Activated CD4-positive, CD25-positive, alpha-beta regulatory T cell treated with anti-CD3 and anti-CD28 coated beads, Interleukin-2, amount 50 U/mL, for 24 hours (primary cell): ENCODE measurements around the gene SERPINA4.

Experiments
- ATAC-seq, 2 donors: fragments of 150-1000 bp; cut with Tn5 transposase; one replicate each; pipeline ENCODE4 v1.10.0; 2021; ENCODE audit warnings: mild to moderate bottlenecking in 1 of 2, moderate library complexity in 1 of 2

SERPINA4 gene

DNA sequence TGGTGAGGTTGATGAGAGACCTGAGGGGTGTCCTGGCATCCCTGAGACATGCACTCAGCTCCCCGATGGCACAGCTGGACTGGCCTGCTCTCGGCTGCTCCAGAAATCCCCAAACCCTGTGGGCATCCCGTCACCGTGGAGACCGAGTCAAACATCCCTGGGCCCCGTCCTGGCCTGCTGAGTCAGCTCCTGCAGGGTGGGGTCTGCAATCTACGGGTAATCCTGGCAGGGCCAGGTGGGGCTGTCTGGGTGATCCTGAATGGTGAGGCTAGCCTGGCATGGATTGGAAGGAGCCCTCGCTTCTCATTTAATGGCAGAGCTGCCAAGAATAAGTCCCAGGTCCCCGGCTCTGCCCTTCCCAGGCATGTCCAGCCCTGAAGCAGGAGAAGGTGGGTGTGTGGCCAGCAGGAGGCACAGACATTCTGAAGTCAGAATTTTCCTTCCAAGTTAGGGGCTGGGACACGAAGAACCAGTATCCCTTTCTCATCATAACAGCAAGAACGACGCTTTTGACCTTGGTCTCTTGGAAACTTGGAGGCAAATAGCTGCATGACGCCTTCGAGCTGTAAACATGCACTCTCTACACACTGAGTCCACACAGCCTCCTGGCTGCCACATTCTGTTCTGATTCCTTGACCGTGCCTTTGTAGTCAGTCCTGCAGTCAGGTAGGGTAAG is 17.7 kb upstream of the SERPINA4 start:
- no peak for ATAC-seq

DNA sequence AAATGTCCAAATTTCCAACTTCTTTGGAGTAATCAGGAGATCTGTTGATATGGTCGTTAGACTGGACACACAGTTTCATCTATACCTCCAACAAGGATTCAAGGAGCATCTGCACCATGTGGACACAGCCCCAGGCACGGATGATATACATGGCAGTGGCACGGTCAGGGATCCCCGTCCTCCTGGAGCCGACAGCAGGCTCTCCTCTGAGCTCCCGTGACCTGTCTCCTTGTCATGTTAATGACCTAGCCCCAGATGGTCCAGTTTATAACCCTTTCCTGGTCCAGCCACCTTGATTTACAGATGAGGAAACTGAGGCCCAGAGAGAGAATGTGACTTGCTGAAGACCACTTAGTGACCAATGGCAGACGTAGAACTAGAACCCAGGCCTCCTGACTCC is 16.5 kb upstream of the SERPINA4 start:
- no peak for ATAC-seq

DNA sequence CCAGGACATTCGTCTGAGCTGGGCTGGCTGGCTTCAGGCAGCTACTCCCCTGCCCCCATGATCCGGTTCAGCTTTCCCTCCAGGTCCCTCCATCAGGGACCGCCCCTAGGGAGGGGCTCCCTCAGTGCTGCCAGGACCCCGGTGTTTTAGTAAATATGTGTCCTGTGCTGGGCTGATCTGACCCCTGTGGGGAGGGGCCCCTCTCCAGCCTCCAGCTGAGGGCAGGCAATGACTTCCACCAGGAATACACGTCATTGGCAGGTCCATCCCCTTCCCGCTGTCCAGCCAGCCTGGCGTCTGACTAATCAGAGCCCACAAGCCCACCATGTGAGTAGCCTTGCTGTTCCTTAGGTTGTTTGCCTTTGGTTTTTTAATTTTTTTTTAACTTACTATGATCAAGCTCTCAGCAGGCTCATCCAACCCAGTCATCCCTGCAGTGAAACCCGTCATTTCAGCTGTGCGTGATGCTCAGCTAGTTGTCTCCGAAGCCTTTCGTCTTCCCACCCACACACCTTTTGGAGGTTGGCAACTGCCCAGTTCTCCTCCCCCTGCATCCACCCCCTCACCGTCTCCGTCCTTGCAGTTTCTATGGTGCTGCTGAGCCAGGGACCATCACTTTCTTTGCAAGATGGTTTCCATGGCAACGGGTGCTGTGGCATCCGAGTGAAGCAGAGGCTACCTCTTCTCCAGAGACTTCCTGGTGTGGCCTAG is 16.0 kb upstream of the SERPINA4 start:
- ATAC-seq: no peak

DNA sequence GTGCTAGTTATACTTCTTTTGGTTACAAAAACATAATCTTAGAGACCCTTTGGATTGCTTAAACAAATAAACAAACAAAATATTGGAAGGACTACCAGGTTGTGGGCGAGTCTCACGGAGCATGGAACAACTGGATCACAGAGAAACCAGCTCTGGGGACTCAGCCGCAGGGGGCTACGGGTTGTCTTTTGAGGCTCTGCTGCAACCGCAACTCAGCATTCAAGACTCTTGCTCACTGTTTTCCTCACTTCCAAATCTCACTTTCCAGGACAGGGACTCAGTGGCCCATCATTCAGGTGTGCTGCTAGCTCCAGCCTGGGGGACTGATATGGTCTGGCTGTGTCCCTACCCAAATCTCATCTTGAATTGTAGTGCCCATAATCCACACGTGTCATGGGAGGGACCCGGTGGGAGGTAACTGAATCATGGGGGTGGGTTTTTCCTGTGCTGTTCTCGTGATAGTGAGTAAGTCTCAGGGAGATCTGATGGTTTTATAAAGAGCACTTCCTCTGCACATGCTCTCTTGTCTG is 14.0 kb upstream of the SERPINA4 start:
- no peak for ATAC-seq

DNA sequence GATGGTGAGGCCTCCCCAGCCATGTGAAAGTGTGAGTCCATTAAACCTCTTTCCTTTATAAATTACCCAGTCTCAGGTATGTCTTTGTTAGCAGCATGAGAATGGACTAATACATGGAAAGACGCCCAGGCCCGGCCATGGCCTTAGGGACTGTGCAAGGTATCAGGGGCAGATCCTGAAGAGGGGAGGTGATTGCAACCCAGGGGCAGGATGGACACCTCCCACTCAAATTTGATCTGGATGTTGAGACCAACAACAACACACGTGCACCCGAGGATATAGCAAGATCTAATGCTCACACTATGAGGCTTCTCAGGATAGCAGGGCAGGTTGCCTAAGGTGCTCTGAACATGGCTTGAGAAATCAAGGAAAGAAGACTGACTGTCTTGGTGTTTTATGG is 13.5 kb upstream of the SERPINA4 start:
- no peak for ATAC-seq

DNA sequence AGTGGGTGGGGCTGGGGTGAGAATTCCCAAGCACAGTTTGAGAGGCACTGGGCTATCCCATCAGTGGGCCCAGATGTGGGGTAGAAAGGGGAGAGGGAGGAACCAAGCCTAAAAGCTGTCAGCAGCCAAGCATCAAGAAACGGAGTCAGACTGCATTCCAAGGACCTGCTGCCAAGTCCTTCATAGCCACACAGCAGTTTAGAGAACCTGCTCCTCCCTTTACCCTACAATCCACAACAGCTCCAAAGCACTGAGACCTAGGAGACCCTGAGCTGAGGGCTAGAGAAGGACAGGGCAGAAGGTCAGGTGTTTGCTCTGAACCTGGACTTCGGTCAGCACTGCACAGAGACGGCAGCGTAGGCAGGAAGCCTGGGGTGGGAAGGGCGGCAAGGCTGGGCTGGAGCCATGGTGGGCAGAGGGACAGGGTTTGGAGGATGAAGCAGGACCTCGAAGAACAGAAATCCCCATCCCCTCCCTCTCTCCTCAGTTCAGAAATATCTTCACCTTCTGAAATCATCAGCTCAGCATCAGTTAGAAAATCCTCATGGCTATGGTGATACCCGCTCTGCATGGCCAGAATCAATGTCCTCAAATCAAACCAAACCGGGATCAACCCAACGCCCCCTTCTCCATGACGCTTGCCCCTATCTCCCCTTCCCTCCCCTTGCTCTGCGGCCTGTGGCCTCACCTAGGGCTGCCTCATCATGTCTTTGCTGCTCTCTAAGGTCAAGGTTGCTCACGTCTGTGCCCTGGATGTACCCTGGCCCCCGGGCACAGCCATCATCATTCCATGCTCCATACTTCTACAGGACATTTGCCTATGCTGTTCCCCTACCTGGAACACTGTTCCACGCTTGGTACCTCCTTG is 12.9 kb upstream of the SERPINA4 start:
- no peak for ATAC-seq

DNA sequence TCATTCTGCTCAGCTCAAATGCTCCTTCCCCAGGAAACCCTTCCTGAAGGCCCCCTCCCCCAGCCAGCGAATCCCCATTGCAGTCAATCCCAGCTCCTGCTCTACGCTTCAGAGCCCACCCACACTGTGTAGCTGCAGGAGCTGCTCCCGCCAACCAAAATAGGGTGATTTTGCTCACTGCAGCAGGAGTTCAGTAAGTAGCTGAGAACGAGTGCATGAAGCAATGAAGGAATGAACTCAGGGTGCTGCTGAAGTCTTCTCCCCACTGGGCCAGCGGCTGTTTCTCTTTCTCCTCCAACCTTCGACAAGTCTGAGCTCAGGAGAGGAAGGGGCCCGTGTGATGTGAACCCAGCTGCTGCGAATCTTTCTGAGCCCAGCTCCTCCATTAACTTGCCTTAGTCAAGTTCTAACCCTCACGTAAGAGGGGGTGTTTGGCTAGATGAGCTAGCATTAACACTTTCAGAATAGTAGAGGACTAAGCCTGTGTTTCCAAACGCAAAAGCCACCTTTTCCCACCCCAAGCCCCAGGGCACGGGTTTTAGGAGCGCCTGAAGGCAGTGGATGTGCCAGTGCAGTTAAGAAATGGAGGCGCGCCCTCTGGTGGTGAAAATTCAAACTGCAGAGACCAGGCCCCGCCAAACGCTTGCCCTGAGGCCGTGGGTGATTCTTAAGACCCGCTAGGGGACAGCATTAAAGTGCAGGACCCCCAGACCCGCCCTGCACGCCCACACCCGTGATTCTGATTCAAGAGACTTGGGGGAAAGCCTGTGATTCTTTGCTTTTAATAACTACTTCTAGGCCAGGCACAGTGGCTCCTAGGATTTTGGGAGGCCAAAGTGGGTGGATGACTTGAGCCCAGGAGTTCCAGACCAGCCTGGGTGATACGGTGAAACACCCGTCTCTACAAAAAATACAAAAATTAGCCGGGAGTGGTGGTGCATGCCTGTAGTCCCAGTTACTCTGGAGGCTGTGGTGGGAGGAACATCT is 11.9 kb upstream of the SERPINA4 start:
- no peak for ATAC-seq

DNA sequence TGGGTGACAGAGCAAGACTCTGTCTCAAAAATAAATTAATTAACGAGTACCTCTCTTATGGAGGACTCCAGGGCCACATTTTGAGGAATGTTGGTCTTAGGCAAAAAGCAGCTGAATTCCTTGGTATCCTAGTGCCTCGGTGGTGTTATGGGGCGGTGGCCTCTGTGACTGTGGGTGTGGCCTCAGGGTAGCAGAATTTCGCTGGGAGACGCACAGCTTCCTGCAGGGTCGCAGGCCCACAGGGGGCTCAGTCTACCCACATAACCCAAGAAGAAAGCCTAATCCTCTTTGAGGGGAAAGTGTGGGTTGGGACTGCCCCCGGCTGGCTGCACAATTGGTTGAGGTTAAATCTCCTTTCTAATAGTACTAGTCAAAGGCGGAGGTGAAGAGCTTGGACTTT is 11.2 kb upstream of the SERPINA4 start:
- ATAC-seq: no peak

DNA sequence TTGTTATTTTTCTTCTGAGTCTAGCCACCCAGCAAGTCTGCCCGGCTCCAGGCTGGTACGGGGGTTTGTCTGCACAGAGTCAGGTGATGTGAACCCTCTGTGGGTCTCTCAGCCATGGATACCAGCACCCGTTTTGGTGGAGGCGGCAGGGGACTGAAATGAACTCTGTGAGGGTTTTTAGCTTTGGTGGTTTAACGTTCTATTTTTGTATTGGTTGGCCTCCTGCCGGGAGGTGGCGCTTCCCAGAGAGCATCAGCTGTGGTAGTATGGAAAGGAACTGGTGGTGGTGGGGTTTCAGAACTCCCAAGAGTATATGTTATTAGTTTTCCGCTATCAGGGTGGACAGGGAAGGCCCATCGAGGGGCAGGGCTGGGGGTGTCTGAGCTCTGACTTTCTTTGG is 5.3 kb upstream of the SERPINA4 start:
- no peak for ATAC-seq

DNA sequence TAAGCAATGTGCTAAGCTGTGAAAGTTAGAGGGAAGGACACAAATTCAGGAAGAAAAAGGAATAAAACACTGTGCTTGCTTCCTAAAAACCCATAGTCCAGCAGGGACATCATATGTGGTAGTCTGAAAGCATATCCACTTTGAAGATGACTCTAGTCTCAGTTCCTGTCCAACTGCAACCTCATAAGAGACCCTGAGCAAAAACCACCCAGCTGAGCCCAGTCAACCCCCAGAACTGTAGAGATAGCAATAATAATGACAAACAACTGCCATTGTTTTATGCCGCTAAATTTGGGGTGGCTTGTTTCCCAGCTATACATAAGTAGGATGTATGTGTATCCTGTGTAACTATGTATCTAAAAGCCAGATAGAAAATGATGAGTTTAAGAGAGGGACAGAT is 3.9 kb upstream of the SERPINA4 start:
- ATAC-seq: no peak

DNA sequence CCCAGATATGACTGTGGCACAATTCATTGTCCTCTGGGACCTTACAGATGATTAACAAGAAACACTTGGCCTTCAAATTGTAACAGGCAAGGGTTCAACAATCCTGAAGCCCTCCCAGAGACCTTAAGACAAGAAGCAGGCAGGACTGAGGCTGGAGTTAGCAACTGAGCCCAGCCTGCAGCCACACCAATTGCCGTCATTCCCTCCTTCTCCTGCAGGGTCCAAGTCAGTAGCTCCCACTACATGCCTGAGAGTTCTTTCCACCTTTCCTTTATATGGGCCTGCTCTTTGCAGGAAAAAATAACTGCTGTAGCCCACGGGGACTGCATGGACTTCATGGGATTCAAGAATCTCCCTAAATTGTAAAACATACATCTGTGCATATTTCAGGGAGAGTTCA is 2.4 kb upstream of the SERPINA4 start:
- no peak for ATAC-seq

DNA sequence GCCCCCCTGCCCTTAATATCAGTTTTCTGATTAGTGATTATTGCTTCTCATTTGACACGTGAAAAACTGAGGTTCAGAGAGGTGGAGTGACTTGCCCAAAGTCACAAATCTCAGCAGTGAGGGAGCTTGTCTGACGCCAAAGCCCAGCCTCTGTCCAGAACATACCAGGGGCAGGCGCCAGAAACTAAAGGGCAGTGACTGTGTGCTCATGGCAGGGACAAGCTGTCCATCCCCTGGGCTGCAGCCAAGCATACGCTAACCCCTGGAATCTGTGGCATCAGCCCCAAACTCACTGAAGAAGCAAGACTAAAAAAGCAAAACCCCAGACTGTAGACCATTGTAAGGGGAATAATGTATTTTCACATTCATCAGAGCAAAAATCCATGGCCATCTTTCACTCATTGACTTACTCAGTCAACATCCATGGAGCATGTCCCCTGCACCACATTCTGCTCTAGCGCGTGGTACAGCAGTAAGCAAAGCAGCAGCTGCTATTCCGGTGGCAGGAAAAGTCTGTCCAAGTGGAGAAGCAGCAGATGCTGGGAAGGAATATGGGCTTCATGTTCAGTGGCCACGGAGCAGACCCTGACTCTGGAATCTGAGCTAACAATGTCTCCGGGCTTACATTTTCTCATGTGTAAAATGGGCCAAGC is 1.5 kb upstream of the SERPINA4 start:
- ATAC-seq: no peak

DNA sequence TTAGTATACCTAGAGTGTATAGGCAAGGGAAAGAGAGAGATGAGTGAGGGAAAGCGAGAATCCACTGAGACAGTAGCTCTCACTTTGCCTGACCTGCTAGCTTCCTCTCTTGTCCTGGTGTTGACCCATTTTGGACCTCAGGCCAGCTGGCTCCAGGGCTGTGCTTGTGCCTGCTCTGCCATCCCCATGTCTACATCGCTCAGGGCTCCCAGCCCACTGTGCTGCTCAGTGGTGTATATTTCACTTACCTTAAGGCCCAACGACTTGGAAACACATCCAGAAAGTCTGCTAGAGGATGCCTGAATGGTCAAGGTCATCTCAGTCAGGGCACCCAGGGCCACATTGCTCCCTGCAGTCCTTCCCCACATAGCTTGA is 964 bp upstream of the SERPINA4 start:
- ATAC-seq: no peak

DNA sequence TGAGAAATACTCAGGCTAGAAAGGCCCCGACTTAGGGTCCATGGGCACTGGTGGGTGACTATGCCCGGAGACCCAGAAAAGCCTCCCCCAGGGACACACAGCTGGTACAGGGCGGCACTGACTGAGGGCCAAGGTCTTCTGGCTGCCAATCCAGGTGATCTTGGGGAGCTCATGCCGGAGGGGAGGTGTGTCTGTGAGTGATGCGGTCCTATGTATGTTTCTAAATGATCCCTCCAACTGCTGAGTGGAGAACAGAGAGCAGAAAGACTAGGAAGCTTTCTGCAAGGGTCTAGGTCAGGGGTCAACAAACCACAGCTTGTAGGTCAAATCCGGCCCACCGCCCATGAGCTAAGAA is 391 bp downstream of the SERPINA4 start:
- no peak for ATAC-seq

DNA sequence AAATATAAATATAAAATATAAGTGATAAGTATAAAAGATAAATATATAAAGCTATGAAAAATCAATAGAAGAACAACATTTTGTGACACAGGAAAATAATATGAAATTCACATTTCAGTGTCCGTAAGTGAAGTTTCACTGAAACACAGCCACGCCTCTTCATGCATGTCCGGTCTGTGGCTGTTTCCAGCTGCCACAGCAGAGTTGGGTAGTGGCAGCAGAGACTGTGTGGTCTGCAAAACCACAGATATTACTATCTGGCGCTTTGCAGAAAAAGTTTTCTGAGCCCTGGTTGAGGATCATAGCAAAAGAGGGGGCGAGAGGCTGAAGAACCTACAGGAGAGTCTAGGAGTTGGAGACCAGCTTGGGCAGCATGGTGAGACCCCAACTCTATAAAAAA is 780 bp downstream of the SERPINA4 start:
- ATAC-seq: no peak

DNA sequence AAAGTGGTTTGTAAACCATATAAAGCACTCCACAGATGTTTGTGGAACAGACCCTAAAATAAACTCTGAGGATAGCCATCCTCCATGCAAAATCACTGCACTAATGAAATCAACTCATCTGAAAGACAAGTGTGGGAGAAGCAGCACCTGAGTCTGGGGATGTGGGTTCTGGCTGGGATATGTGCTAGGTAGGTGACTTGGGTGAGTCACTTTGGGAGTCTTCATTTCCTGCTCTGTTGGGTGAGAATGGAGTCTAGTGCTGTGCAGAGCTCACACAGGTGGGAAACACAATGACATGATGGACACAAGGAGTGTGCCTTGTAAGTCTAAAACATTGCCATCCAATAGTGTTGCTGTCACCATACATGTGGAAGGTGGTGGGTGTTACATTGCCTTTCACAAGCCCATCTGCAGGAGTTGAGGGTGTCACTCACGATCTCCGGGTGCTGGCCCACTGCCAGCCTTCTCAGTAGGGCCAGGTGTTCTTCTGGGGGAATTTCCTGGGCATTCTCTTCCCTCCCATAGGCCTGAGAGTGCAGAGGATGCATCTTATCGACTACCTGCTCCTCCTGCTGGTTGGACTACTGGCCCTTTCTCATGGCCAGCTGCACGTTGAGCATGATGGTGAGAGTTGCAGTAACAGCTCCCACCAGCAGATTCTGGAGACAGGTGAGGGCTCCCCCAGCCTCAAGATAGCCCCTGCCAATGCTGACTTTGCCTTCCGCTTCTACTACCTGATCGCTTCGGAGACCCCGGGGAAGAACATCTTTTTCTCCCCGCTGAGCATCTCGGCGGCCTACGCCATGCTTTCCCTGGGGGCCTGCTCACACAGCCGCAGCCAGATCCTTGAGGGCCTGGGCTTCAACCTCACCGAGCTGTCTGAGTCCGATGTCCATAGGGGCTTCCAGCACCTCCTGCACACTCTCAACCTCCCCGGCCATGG is 2.0 kb downstream of the SERPINA4 start:
- no peak for ATAC-seq

DNA sequence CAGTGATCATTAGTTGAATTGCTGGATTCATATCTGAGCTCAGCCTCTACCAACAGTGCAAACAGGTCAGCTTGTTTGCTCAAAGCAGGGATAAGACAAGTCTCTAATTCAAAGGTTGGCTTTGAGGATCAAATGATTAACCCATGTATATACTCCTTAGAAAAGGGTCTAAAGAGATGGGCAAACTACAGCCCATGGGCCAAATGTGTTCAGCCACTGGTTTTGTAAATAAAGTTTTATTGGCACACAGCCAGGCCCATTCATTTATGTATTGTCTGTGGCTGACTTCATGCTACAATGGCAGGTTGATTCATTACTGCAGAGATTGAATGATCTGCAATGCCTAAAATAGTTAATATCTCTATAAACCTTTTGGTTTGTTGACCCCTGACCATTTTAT is 3.1 kb downstream of the SERPINA4 start:
- no peak for ATAC-seq

DNA sequence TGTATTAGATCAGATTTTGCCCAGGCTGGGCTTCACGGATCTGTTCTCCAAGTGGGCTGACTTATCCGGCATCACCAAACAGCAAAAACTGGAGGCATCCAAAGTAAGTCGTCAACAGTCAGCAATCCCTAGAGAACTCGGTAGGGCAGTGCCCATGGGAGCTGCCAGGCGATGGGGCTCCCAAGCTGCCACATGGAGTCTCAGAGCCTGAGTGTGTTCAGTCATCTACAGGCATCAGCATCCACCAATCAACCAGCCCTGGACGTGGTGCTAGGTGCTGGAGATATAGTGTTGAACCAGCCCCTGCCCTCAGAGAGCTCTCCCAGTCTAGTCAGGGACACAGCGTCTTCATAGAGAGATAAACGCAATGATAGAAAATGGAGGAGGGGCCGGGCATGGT is 6.9 kb downstream of the SERPINA4 start:
- no peak for ATAC-seq

DNA sequence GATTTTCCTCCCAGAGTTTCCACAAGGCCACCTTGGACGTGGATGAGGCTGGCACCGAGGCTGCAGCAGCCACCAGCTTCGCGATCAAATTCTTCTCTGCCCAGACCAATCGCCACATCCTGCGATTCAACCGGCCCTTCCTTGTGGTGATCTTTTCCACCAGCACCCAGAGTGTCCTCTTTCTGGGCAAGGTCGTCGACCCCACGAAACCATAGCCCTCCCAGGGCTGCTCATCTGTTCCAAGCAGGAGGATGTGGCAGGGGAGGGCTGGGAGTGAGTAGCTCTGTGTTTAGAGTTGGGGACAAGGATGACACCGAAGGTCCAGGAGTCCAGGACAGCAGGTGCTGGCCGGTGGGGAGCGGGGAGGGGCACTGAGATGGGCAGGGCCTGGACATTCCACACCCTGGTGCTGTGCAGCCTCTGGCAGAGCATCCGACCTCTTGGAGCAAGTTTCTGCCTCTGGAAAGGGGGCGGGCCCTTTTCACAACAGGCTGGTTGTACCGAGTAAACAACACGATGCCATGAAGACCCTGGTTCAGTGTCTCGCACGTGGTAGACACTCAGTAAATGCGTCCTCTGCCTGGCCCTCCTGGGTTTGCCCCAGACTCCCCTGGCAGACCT is 8.2 kb downstream of the SERPINA4 start:
- no peak for ATAC-seq

DNA sequence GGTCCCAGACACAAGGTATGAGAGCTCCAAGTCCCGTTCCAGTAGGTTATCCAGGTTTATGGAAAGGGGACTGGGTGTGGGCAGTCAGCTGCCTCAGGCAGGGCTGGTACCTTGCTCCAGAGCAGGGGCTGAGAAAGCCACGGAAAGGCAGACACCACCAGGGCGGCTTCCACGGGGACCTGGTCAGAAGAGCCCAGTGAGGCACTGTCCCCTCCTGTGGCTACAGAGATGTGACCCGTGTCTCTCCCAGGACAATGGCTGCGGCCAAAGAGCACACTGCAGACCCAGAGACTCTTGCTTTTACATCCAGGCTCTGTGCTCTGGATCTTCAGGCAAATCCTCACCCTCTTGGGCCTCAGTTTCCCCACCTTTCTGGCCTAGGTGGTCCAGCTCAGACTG is 8.8 kb downstream of the SERPINA4 start:
- no peak for ATAC-seq
